Muscle layer of duodenum (tissue), 2 donors: ENCODE results near the gene MAK.
"Not testable (repeated sequence)": the region's sequence is repeated elsewhere in the genome, so short reads cannot be mapped to it uniquely, and the experiment has no call there.

Source experiments
- H3K27ac ChIP-seq: one replicate; pipeline ENCODE4 v1.7.0; 2013; ENCODE audit warnings: mild to moderate bottlenecking, low read length
- H3K27me3 ChIP-seq: one replicate; pipeline ENCODE4 v1.7.0; 2013; ENCODE audit warnings: low read depth, mild to moderate bottlenecking, control low read depth, low read length
- H3K36me3 ChIP-seq, 2 donors: one replicate each; pipeline ENCODE4 v1.7.0; 2013; ENCODE audit warnings: low read length in 2 of 2, control low read depth in 1 of 2, mild to moderate bottlenecking in 1 of 2; ENCODE audit not compliant: insufficient read depth in 2 of 2, control insufficient read depth in 1 of 2
- H3K4me1 ChIP-seq, 2 donors: one replicate each; pipeline ENCODE4 v1.7.0; 2013; ENCODE audit warnings: low read length in 2 of 2, mild to moderate bottlenecking in 2 of 2, control low read depth in 1 of 2, moderate library complexity in 1 of 2; ENCODE audit not compliant: insufficient read depth in 2 of 2, control insufficient read depth in 1 of 2
- H3K4me3 ChIP-seq, 2 donors: one replicate each; pipeline ENCODE4 v1.7.0; 2013; ENCODE audit warnings: low read length in 2 of 2, low read depth in 1 of 2, mild to moderate bottlenecking in 1 of 2
- H3K9me3 ChIP-seq, 2 donors: one replicate each; pipeline ENCODE4 v1.7.0; 2013; ENCODE audit warnings: low read length in 2 of 2, control low read depth in 1 of 2, mild to moderate bottlenecking in 1 of 2; ENCODE audit not compliant: control insufficient read depth in 1 of 2
- donor health status: healthy.

Gene MAK

DNA sequence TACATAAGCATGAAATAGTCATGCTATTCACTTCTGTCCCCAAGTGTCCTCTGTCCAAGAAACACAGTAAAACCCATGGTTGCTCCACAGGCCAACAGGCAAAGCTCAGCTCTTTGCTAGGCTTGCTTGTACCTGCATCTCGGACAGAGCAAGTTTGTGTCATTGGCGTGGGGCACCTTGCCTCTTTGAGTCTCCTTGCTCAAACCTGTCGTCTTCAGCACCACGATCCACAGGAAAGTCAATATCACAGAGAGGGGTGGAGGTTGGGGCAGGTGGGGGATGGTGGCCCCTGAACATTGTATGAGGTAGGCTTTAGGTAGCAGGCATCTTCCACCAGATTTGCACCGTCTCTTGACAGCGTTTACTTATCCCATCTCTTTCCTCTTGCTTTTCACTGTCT, 94.8 kb downstream of the MAK start:
- Histone ChIP-seq H3K27ac (no peak overlapping the region), H3K36me3 (peaks cover 0 to 11% of the 10 kb centered on the region in 2 donors)

DNA sequence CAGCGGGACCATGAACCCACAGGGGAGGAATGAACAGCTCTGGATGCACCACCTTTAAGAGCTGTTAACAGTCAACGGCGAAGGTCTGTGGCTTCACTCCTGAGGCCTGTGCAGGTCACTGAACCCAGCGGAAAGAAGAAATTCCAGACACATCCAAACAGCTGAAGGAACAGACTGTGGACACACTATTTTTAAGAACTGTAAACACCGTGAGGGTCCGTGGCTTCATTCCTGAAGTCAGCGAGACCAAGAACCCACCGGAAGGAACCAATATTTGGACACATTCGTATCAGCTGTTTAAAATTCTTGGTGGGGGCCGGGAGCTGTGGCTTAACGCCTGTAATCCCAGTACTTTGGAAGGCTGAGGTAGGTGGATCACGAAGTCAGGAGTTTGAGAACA, 96.1 kb downstream of the MAK start:
- no peaks in the 10 kb centered on the region for H3K9me3 ChIP-seq
- no peak overlapping the region for H3K4me3 ChIP-seq
- H3K27ac ChIP-seq, result no peak overlapping the region
- peaks cover 0 to 4% of the 10 kb centered on the region in 2 donors for H3K4me1 ChIP-seq
- H3K27me3 ChIP-seq, result no peaks in the 10 kb centered on the region
- H3K36me3 ChIP-seq, result peaks cover 0 to 11% of the 10 kb centered on the region in 2 donors

More for the DNA sequence above, 94.8 kb downstream of the MAK start:
- Histone ChIP-seq H3K4me1 (peaks cover 5 to 7% of the 10 kb centered on the region in 2 donors), H3K4me3 (no peak overlapping the region), H3K27me3 (no peaks in the 10 kb centered on the region), H3K9me3 (no peaks in the 10 kb centered on the region)

DNA sequence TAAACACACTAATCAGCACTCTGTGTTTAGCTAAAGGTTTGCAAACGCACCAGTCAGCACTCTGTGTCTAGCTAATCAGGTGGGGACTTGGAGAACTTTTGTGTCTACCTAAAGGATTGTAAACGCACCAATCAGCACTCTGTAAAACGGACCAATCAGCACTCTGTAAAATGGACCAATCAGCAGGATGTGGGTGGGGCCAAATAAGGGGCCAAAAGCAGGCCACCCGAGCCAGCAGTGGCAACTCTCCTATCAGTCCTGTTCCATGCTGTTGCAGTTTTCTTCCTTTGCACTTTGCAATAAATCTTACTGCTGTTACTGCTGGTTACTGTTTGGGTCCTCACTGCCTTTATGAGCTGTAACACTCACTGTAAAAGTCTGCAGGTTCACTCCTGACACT, 96.7 kb downstream of the MAK start:
- H3K9me3 ChIP-seq, H3K4me1 ChIP-seq, H3K27me3 ChIP-seq, H3K27ac ChIP-seq, H3K4me3 ChIP-seq: not testable (repeated sequence)
- peaks cover 0 to 11% of the 10 kb centered on the region in 2 donors for H3K36me3 ChIP-seq

DNA sequence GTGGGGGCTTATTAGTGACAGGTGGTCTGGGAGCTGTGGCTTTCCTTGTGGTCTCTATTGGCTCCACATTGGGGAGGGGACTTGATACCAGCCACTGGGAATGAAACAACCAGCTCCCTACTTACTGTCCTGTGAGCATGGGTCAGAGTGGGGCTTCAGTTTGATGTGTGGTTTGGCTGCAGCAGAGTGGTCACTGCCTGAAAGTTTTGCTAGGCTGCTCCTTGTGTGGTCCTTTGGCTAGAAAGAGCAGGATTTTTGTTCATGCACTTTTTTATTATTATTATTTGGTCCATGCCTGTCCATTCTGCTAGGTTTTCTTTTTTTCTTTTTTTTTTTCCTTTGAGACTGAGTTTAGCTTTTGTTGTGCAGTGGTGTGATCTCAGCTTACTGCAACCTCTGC, 98.3 kb downstream of the MAK start:
- peaks cover 0 to 11% of the 10 kb centered on the region in 2 donors for H3K36me3 ChIP-seq
- no peaks in the 10 kb centered on the region for H3K9me3 ChIP-seq
- H3K27me3 ChIP-seq, result no peaks in the 10 kb centered on the region
- no peak overlapping the region for H3K27ac ChIP-seq
- no peaks in the 10 kb centered on the region for H3K4me1 ChIP-seq
- H3K4me3 ChIP-seq, result no peak overlapping the region

DNA sequence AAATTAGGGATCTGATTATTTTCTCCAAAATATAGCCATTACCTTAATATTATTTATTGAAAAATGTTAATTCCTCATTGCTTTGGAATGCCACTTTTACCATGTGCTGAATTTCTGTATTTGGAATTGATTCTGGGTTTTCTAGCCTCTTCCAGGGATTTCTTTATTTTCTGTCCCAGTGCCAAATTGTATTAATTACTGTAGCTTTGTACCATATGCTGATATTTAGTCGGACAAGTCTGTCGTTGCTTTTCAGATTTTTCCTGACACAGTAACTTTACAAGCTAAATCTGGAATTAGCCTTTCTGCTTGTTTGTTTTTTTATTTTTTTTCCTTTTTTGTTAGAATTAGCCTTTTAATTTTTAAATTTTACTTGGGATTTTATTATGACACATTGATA, 101.6 kb downstream of the MAK start:
- H3K27me3 ChIP-seq, result no peaks in the 10 kb centered on the region

DNA sequence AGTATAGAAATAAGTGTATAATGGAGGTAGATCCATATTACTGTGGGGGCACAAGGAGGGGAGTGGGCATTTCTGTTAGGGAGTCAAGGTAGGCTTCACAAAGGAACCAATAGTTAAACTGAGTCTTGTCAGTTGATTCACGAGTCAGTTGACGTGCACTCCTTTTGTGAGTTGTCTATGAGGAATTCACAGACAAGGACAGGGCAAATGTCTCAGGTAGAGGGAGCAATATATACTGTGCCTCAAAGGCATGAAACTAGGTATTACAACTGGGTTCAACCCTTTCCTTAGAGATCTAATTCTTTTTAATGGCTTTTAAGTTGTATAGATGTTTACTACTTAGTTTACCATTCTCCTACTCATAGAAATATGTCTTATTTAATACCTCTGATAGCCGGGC, 104.5 kb downstream of the MAK start:
- H3K36me3 ChIP-seq, result peaks cover 12 to 35% of the 10 kb centered on the region in 2 donors
- no peak overlapping the region for H3K27ac ChIP-seq
- no peak overlapping the region for H3K4me3 ChIP-seq
- no peaks in the 10 kb centered on the region for H3K4me1 ChIP-seq
- no peaks in the 10 kb centered on the region for H3K27me3 ChIP-seq
- H3K9me3 ChIP-seq, result no peaks in the 10 kb centered on the region

More for the DNA sequence above, 101.6 kb downstream of the MAK start:
- Histone ChIP-seq H3K4me3 (no peak overlapping the region), H3K9me3 (no peaks in the 10 kb centered on the region), H3K36me3 (peaks cover 7 to 18% of the 10 kb centered on the region in 2 donors), H3K4me1 (no peaks in the 10 kb centered on the region), H3K27ac (no peak overlapping the region)

DNA sequence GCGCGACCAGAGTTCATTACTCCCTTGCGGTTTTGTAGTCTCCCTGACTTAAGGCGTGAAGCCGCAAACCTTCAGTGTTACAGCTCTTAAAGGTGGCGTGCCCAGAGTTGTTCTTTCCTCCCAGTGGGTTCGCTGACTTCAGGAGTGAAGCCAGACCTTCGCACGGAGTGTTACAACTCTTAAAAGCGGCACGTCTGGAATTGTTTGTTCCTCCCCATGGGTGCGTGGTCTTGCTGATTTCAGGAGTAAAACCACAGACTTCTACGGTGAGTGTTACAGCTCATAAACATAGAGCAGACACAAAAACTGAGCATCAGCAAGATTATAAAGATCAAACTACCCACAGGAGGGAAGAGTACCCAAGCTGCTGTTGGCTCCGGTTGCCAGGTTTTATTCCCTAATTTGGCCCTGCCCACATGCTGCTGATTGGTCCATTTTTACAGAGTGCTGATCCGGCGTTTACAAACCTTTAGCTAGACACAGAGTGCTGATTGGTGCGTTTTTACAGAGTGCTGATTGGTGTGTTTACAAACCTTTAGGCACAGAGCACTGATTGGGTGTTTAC, 105.1 kb downstream of the MAK start:
- no peak overlapping the region for H3K4me3 ChIP-seq
- peaks cover 12 to 41% of the 10 kb centered on the region in 2 donors for H3K36me3 ChIP-seq
- H3K9me3 ChIP-seq, result no peaks in the 10 kb centered on the region
- H3K27me3 ChIP-seq, result no peaks in the 10 kb centered on the region
- no peaks in the 10 kb centered on the region for H3K4me1 ChIP-seq
- no peak overlapping the region for H3K27ac ChIP-seq

DNA sequence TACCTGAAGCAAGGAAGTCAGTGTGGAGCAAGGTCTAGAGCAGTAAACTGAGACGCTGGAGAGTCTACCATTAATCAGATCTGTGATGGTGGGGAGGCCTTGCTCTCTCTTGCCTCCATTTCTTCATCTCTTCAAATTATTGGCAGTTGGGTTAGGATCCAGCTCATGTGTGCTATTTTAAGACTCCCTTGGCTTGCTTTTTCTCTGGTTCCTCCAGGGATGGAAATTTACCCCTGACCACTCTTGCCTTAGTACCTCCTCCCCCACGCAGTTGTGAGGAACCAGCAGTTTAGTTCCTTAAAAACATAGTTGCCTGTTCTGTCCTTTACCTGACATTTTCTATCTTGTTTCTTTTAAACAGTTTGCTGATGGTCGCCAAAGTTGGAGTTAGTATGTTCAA, 108.1 kb downstream of the MAK start:
- Histone ChIP-seq H3K9me3 (no peaks in the 10 kb centered on the region), H3K4me1 (peaks cover 0 to under 1% of the 10 kb centered on the region in 2 donors), H3K27me3 (no peaks in the 10 kb centered on the region), H3K27ac (no peak overlapping the region), H3K4me3 (no peak overlapping the region), H3K36me3 (peaks cover 12 to 55% of the 10 kb centered on the region in 2 donors)

DNA sequence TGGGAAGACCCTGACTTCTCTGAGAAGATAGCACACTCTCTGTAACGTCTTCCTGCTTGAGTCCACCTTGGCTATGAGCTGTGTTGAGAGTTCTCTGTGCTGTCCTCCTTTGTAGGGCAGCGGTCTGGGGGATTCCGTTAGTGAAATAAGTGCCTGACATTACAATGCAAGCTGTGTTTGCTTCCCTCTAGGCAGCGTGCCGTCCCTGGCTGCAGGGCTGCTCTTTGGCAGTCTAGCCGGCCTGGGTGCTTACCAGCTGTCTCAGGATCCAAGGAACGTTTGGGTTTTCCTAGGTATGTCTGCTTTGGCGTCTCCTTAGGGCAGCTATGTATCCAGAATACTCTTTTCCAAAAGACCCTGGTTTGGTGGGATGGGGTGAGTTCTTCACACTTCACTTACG, 112.6 kb downstream of the MAK start:
- H3K27ac ChIP-seq, result no peak overlapping the region
- H3K36me3 ChIP-seq, result peaks cover 6 to 41% of the 10 kb centered on the region in 2 donors
- H3K9me3 ChIP-seq, result no peaks in the 10 kb centered on the region
- no peak overlapping the region for H3K4me3 ChIP-seq
- no peaks in the 10 kb centered on the region for H3K27me3 ChIP-seq
- H3K4me1 ChIP-seq, result peaks cover 0 to 29% of the 10 kb centered on the region in 2 donors

DNA sequence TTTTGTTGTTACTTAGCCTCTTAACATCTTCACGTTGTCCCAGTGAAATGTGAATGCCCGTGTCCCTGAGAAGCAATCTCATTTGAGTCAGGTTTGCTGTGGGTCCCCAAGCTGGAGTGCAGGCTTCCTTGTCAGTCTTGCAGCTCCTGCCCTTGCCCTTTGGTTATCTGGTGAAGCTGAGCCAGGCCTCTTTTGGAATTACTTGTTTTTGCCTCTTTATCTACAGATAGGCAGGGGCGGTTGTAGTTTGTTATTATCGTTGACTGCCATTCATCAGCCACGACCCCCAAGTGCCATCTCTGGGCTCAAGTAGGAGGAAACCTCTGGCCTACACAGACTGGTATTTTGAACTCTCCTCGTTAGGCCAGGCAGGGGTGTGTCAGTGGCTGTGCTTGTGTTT, 113.3 kb downstream of the MAK start:
- H3K27ac ChIP-seq, result no peak overlapping the region
- peaks cover 1 to 35% of the 10 kb centered on the region in 2 donors for H3K36me3 ChIP-seq
- H3K4me1 ChIP-seq, result peaks cover 0 to 29% of the 10 kb centered on the region in 2 donors
- no peak overlapping the region for H3K4me3 ChIP-seq
- no peaks in the 10 kb centered on the region for H3K27me3 ChIP-seq
- H3K9me3 ChIP-seq, result no peaks in the 10 kb centered on the region

DNA sequence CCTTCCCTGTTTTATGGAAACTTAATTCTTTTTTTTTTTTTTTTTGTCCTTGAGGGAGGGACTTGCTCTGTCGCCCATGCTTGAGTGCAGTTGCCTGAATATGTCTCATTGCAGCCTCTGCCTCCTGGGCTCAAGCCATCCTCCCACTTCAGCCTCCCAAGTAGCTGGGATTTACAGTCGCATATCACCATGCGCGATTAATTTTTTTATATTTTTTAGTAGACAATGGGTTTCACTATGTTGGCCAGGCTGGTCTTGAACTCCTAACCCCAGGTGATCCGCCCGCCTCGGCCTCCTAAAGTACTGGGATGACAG, 114.8 kb downstream of the MAK start:
- Histone ChIP-seq H3K4me1 (peaks cover 0 to 34% of the 10 kb centered on the region in 2 donors), H3K27ac (peak overlapping the region; percentile 88), H3K4me3 (peak overlapping the region; percentile 82 to 87), H3K9me3 (no peaks in the 10 kb centered on the region), H3K36me3 (peaks cover 0 to 20% of the 10 kb centered on the region in 2 donors), H3K27me3 (no peaks in the 10 kb centered on the region)
